ENCODE results near the gene IL1R2. TPM values are rescaled to one million over a fixed set of nuclear protein-coding genes. Genes with fewer than 3 reads are reported as not detected.

IL1R2 gene
- total and polyA plus RNA-seq, 2 of the 13 experiments (the other 11 are each of a cell fraction or from before 2014, with no cell fraction given) = 3.6 to 7.3 TPM

- peak; percentile 79; the same call in 1 of the 2 replicates for TF ChIP-seq ZNF142 (CRISPR knock-in tag; IDR thresholded peaks at IDR 0.05)
- no peak for TF ChIP-seq RAD51 (IDR thresholded peaks at IDR 0.05; ENCODE audit: borderline replicate concordance)
- no peak for TF ChIP-seq GPBP1L1 (CRISPR knock-in tag; IDR thresholded peaks at IDR 0.05)
- no peak for TF ChIP-seq ZNF703 (CRISPR knock-in tag; IDR thresholded peaks at IDR 0.05; ENCODE audit: borderline replicate concordance)
- peak; percentile 100 for TF ChIP-seq IKZF5 (CRISPR knock-in tag; IDR thresholded peaks at IDR 0.05)
- TF ChIP-seq ZFP91 (CRISPR knock-in tag; IDR thresholded peaks at IDR 0.05; ENCODE audit: borderline replicate concordance) = peak; percentile 92
- peak; percentile 87; the same call in 1 of the 2 replicates for TF ChIP-seq ZNF317 (CRISPR knock-in tag; IDR thresholded peaks at IDR 0.05)
- TF ChIP-seq SSRP1 (CRISPR knock-in tag; IDR thresholded peaks at IDR 0.05) = peak; percentile 97
- no peak for TF ChIP-seq PCBP1 (IDR thresholded peaks at IDR 0.05; ENCODE audit: borderline replicate concordance, low read depth, low read length)
- peak; percentile 36; the same call in 1 of the 2 replicates for TF ChIP-seq SMC3 (IDR thresholded peaks at IDR 0.05; ENCODE audit: low read length)
- TF ChIP-seq GABPA (IDR thresholded peaks at IDR 0.05; ENCODE audit: low read depth, low read length) = no peak
- TF ChIP-seq GABPA (CRISPR knock-in tag; IDR thresholded peaks at IDR 0.05; ENCODE audit: low read depth) = peak; percentile 78
- TF ChIP-seq RCOR2 (CRISPR knock-in tag; IDR thresholded peaks at IDR 0.05) = peak; percentile 100
- TF ChIP-seq ZMYM4 (CRISPR knock-in tag; IDR thresholded peaks at IDR 0.05) = peak; percentile 96
- peak; percentile 96 for TF ChIP-seq SKIL (CRISPR knock-in tag; IDR thresholded peaks at IDR 0.05; ENCODE audit: borderline replicate concordance)
- TF ChIP-seq TEAD3 (CRISPR knock-in tag; optimal IDR thresholded peaks at IDR 0.05; ENCODE audit: borderline replicate concordance) = peak; percentile 89
Measured at GRCh38 chr2:102046135-102046986, 54.6 kb downstream of the IL1R2 start (continued).
